Subcutaneous adipose tissue (tissue), 4 donors: Measurements from ENCODE around the gene EHBP1. TPM values are rescaled to one million over a fixed set of nuclear protein-coding genes. Genes with fewer than 3 reads are reported as not detected.

Source experiments
- CTCF ChIP-seq: fragments of 450-650 bp; IDR thresholded peaks from one replicate; pipeline ENCODE4 v1.5.1; 2016; ENCODE audit warnings: low read depth, mild to moderate bottlenecking, control low read depth, antibody characterized with exemption, moderate library complexity
- total RNA-seq, 4 donors: library from RNA; depleted of rRNA; stranded (reverse); fragments of >200 nt; gene quantifications; one replicate each; pipeline ENCODE4 v1.1.0, GENCODE V29; 2016

EHBP1 gene
- total RNA-seq, 4 donors from 2014 or later: 77.5 to 145 (median 110) TPM

- TF ChIP-seq CTCF: no peak
Measured at GRCh38 chr2:62717503-62718081, 12.1 kb downstream of the EHBP1 start.

- no peak for TF ChIP-seq CTCF
Measured at GRCh38 chr2:62718225-62718822, 12.8 kb downstream of the EHBP1 start.

- TF ChIP-seq CTCF: no peak
Measured at GRCh38 chr2:62719757-62720156, 14.2 kb downstream of the EHBP1 start.

- no peak for TF ChIP-seq CTCF
Measured at GRCh38 chr2:62722679-62723078, 17.2 kb downstream of the EHBP1 start.

GRCh38 chr2:62723253-62723652, 17.7 kb downstream of the EHBP1 start:
- TF ChIP-seq CTCF: no peak

- no peak for TF ChIP-seq CTCF
Measured at GRCh38 chr2:62724106-62724505, 18.6 kb downstream of the EHBP1 start.

- TF ChIP-seq CTCF: no peak
Measured at GRCh38 chr2:62724886-62725711, 19.6 kb downstream of the EHBP1 start.
